Measurements from ENCODE around the gene CACNA1S.
A peak's percentile ranks its signal among the peaks of the same experiment; 100 is the strongest.

The CACNA1S gene

DNA sequence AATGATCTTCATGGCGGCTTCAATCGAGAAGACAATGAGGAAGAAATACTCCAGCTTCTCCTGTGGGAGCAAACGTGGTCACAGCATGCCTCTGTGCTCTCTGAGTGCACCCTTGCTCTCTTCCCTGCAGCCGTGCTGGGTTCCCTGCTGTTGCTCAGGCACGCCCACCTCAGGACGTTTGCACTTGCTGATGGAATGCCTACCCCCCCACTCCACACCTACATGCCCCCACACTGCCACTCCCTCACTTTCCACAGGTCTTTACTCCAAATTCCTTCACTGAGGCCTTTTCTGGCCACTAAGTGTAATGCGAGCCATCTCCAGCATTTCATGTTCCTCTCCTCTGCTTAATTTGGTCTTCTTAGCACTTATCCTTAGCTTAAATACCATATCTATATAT is 18.3 kb downstream of the CACNA1S start:
- TF ChIP-seq TEAD4 (IDR thresholded peaks at IDR 0.05) (0 out of 2 replicates have a peak, but pooled peaks have one; percentile 24), REST (IDR thresholded peaks at IDR 0.05; ENCODE audit: low read depth) (no peak), CREB1 (IDR thresholded peaks at IDR 0.05; ENCODE audit: low read depth) (no peak)

DNA sequence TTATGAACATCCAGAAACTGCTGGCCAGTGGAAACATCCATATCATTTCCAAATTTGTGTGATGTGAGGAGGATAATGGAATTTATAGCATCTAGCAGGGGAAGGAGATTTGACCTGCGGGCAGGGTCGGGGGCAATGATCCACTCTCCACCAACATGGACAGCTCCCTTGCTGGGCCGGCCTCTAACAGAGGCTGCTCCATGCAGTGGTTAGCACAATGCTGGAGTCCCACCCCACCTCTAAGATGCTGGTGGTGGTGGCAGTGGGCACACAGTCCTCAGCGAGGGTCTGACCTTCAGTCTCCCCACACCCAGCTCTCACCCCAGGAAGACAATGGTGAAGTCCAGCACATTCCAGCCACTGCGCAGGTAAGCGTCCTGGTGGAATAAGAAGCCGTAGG is 18.7 kb downstream of the CACNA1S start:
- TF ChIP-seq TEAD4 (IDR thresholded peaks at IDR 0.05), result no peak
- TF ChIP-seq, protein P1, sequence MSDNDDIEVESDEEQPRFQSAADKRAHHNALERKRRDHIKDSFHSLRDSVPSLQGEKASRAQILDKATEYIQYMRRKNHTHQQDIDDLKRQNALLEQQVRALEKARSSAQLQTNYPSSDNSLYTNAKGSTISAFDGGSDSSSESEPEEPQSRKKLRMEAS (IDR thresholded peaks at IDR 0.05), result no peak
- TF ChIP-seq EP300 (IDR thresholded peaks at IDR 0.05; ENCODE audit: borderline replicate concordance), result no peak
- no peak for TF ChIP-seq TCF12 (IDR thresholded peaks at IDR 0.05; ENCODE audit: low read depth)

- TF ChIP-seq EGR1 (IDR thresholded peaks at IDR 0.05), result no peak
- no peak for TF ChIP-seq TEAD4 (IDR thresholded peaks at IDR 0.05)
- TF ChIP-seq RAD21 (IDR thresholded peaks at IDR 0.05; ENCODE audit: low read depth), result no peak
- TF ChIP-seq, protein P1 (IDR thresholded peaks at IDR 0.05), result no peak
- TF ChIP-seq CEBPB (IDR thresholded peaks at IDR 0.05), result no peak
- TF ChIP-seq FOXM1 (IDR thresholded peaks at IDR 0.05; ENCODE audit: borderline replicate concordance, low read depth), result no peak
- no peak for TF ChIP-seq USF1 (IDR thresholded peaks at IDR 0.05)
- TF ChIP-seq EP300 (IDR thresholded peaks at IDR 0.05; ENCODE audit: borderline replicate concordance), result no peak
- no peak for TF ChIP-seq ZBTB7A (IDR thresholded peaks at IDR 0.05; ENCODE audit: low read depth)
- TF ChIP-seq CREB1 (IDR thresholded peaks at IDR 0.05; ENCODE audit: low read depth), result no peak
- TF ChIP-seq TAF1 (IDR thresholded peaks at IDR 0.05; ENCODE audit: low read depth), result no peak
- TF ChIP-seq NFIC (IDR thresholded peaks at IDR 0.05), result no peak
- no peak for TF ChIP-seq REST (IDR thresholded peaks at IDR 0.05; ENCODE audit: low read depth)
- TF ChIP-seq YY1 (IDR thresholded peaks at IDR 0.05; ENCODE audit: low read depth), result no peak
- TF ChIP-seq TCF12 (IDR thresholded peaks at IDR 0.05; ENCODE audit: low read depth), result no peak
These were observed 19.5 kb downstream of the CACNA1S start for GRCh38 chr1:201092738-201093137.

- TF ChIP-seq NFIC (IDR thresholded peaks at IDR 0.05), result no peak
- TF ChIP-seq TEAD4 (IDR thresholded peaks at IDR 0.05), result no peak
- TF ChIP-seq CEBPB (IDR thresholded peaks at IDR 0.05), result no peak
- TF ChIP-seq EGR1 (IDR thresholded peaks at IDR 0.05), result no peak
- no peak for TF ChIP-seq FOXM1 (IDR thresholded peaks at IDR 0.05; ENCODE audit: borderline replicate concordance, low read depth)
- TF ChIP-seq YY1 (IDR thresholded peaks at IDR 0.05; ENCODE audit: low read depth), result no peak
- no peak for TF ChIP-seq CREB1 (IDR thresholded peaks at IDR 0.05; ENCODE audit: low read depth)
- no peak for TF ChIP-seq REST (IDR thresholded peaks at IDR 0.05; ENCODE audit: low read depth)
- TF ChIP-seq TCF12 (IDR thresholded peaks at IDR 0.05; ENCODE audit: low read depth), result no peak
- TF ChIP-seq RAD21 (IDR thresholded peaks at IDR 0.05; ENCODE audit: low read depth), result no peak
- no peak for TF ChIP-seq TAF1 (IDR thresholded peaks at IDR 0.05; ENCODE audit: low read depth)
- no peak for TF ChIP-seq EP300 (IDR thresholded peaks at IDR 0.05; ENCODE audit: borderline replicate concordance)
- TF ChIP-seq ZBTB7A (IDR thresholded peaks at IDR 0.05; ENCODE audit: low read depth), result no peak
- TF ChIP-seq USF1 (IDR thresholded peaks at IDR 0.05), result no peak
- TF ChIP-seq, protein P1 (IDR thresholded peaks at IDR 0.05), result no peak
These were observed 21.0 kb downstream of the CACNA1S start for GRCh38 chr1:201091256-201091655.

DNA sequence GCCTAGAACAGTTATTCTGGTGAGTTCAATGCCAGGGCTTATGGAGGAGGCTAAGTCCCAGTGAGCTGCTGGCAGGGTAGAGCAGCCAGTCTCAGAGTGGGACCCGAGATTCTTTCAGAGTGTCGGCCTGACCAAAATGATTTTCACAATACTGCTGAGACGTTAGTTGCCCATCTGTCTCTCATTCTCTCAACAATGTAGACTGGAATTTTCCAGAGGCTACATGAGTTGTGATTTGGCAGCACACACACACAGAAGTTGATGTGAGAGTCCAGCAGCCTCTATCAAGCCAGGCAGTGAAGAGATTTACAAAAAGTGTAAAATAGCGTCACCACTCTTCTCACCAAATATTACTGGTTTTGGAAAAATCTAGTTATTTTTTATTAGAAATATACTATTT is 21.7 kb downstream of the CACNA1S start:
- TF ChIP-seq ZBTB7A (IDR thresholded peaks at IDR 0.05; ENCODE audit: low read depth) (no peak), RAD21 (IDR thresholded peaks at IDR 0.05; ENCODE audit: low read depth) (no peak), YY1 (IDR thresholded peaks at IDR 0.05; ENCODE audit: low read depth) (no peak), CEBPB (IDR thresholded peaks at IDR 0.05) (no peak), TCF12 (IDR thresholded peaks at IDR 0.05; ENCODE audit: low read depth) (no peak), TEAD4 (IDR thresholded peaks at IDR 0.05) (no peak), TAF1 (IDR thresholded peaks at IDR 0.05; ENCODE audit: low read depth) (no peak), EP300 (IDR thresholded peaks at IDR 0.05; ENCODE audit: borderline replicate concordance) (no peak), FOXM1 (IDR thresholded peaks at IDR 0.05; ENCODE audit: borderline replicate concordance, low read depth) (no peak), CREB1 (IDR thresholded peaks at IDR 0.05; ENCODE audit: low read depth) (no peak), USF1 (IDR thresholded peaks at IDR 0.05) (no peak), EGR1 (IDR thresholded peaks at IDR 0.05) (no peak)
- TF ChIP-seq, protein P1 (IDR thresholded peaks at IDR 0.05), result no peak
